Hepatocyte (in vitro differentiated cells): Measurements from ENCODE around the gene PEA15. TPM values are rescaled to one million over a fixed set of nuclear protein-coding genes. Genes with fewer than 3 reads are reported as not detected.
A peak's percentile ranks its signal among the peaks of the same experiment; 100 is the strongest.

ENCODE experiments used
- DNase-seq: peaks from one replicate; pipeline ENCODE4 v3.0.0-alpha.2; 2016; ENCODE audit warnings: low spot score
- H2AFZ ChIP-seq: fragments of 200-600 bp; sonication (generic); 2 replicates; pipeline ENCODE4 v1.6.0; 2016; ENCODE audit warnings: antibody characterized with exemption, mild to moderate bottlenecking
- H3K27ac ChIP-seq: fragments of 200-600 bp; sonication (generic); 2 replicates; pipeline ENCODE4 v1.5.1; 2016; ENCODE audit warnings: mild to moderate bottlenecking
- H3K27me3 ChIP-seq: fragments of 200-600 bp; sonication (generic); 2 replicates; pipeline ENCODE4 v1.6.1; 2016
- H3K36me3 ChIP-seq: fragments of 200-600 bp; sonication (generic); replicated peaks from 2 replicates; pipeline ENCODE4 v1.5.1; 2016; ENCODE audit warnings: low read depth; ENCODE audit not compliant: insufficient read depth
- H3K4me1 ChIP-seq: fragments of 200-600 bp; sonication (generic); 2 replicates; pipeline ENCODE4 v1.5.1; 2016; ENCODE audit warnings: mild to moderate bottlenecking, moderate library complexity; ENCODE audit not compliant: insufficient read depth
- H3K4me2 ChIP-seq: fragments of 200-600 bp; sonication (generic); 2 replicates; pipeline ENCODE4 v1.6.0; 2016
- H3K4me3 ChIP-seq: fragments of 200-600 bp; sonication (generic); 2 replicates; pipeline ENCODE4 v1.5.1; 2016; ENCODE audit warnings: mild to moderate bottlenecking
- H3K79me2 ChIP-seq: fragments of 200-600 bp; sonication (generic); 2 replicates; pipeline ENCODE4 v1.6.0; 2017; ENCODE audit warnings: mild to moderate bottlenecking
- H3K9me2 ChIP-seq: fragments of 200-600 bp; sonication (generic); replicated peaks from 2 replicates; pipeline ENCODE4 v1.6.0; 2017; ENCODE audit warnings: mild to moderate bottlenecking; ENCODE audit not compliant: insufficient read depth
- H3K9me3 ChIP-seq: fragments of 200-600 bp; sonication (generic); 2 replicates; pipeline ENCODE4 v1.5.1; 2016; ENCODE audit warnings: low read depth, mild to moderate bottlenecking
- H4K20me1 ChIP-seq: fragments of 200-600 bp; sonication (generic); 2 replicates; pipeline ENCODE4 v1.6.0; 2016; ENCODE audit warnings: mild to moderate bottlenecking; ENCODE audit not compliant: insufficient read depth, poor library complexity, severe bottlenecking
- CTCF ChIP-seq: fragments of 200-600 bp; sonication (generic); IDR thresholded peaks from 2 replicates; pipeline ENCODE4 v1.5.1; 2016; ENCODE audit warnings: antibody characterized with exemption, mild to moderate bottlenecking; ENCODE audit not compliant: poor library complexity
- EZH2 ChIP-seq: fragments of 200-600 bp; sonication (generic); IDR thresholded peaks from 2 replicates; pipeline ENCODE4 v1.6.1; 2016; ENCODE audit warnings: antibody characterized with exemption, mild to moderate bottlenecking, borderline replicate concordance
- EZH2phosphoT487 ChIP-seq: fragments of 200-600 bp; sonication (generic); IDR thresholded peaks from one replicate; pipeline ENCODE4 v1.6.1; 2018; ENCODE audit warnings: antibody characterized with exemption, mild to moderate bottlenecking, low read depth, moderate library complexity; ENCODE audit not compliant: unreplicated experiment, severe bottlenecking
- WGBS: methylation state at CpG from one replicate; pipeline ENCODE4 v1.1.6; 2016; ENCODE audit warnings: low lambda C conversion rate; ENCODE audit errors: missing lambda C conversion rate; 5-methylcytosine and 5-hydroxymethylcytosine counted together
- polyA plus RNA-seq: library from polyadenylated mRNA; unstranded; fragments of >200 nt; fragmentation: Nextera tagmentation; extraction: Ambion mirVana; gene quantifications from 2 replicates; pipeline ENCODE4 v1.2.1, GENCODE V29; 2016
- total RNA-seq: library from RNA; depleted of rRNA; stranded (reverse); fragments of >200 nt; gene quantifications from 2 replicates; pipeline ENCODE4 v1.2.3, GENCODE V29; 2014

The PEA15 gene
- total and polyA plus RNA-seq, 2 experiments from 2014 or later, result 61.1 to 62.0 TPM

GRCh38 chr1:160209321-160210046 is 4.3 kb downstream of the PEA15 start:
- peaks cover 21% of the 10 kb centered on the region for H3K4me1 ChIP-seq
- H3K4me3 ChIP-seq, result no peak overlapping the region
- no peaks in the 10 kb centered on the region for H3K9me3 ChIP-seq
- H2AFZ ChIP-seq, result no peak overlapping the region
- H3K79me2 ChIP-seq, result peaks cover 17% of the 10 kb centered on the region
- no peaks in the 10 kb centered on the region for H3K27me3 ChIP-seq
- H4K20me1 ChIP-seq, result peaks cover 8% of the 10 kb centered on the region
- H3K36me3 ChIP-seq, result no peaks in the 10 kb centered on the region
- no peak for DNase-seq
- no peaks in the 10 kb centered on the region for H3K9me2 ChIP-seq
- H3K4me2 ChIP-seq, result peak overlapping the region; percentile 33
- TF ChIP-seq EZH2, result no peak
- TF ChIP-seq EZH2phosphoT487, result no peak
- TF ChIP-seq CTCF, result no peak
- 47% methylated on average over 5 of the region's 7 CpGs for WGBS
- no peak overlapping the region for H3K27ac ChIP-seq

DNA sequence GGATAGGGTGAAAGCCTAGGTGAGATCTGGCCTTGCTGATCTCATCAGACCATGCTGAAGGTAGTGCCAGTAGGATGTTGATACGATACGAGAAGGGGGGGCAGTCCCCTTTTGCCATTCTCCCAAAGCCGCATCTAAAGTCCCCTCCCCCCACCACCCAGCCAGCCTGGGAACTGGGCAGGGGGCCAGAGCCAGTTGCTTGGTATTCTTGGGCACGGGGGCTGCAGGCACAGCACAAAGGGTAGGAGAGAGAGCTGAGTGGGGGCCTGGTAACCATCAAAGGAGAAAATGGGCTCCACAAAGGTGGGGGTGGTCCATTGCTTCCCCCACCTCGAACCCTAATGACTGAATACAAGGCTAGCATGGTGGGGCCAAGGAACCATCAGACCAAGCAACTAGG is 5.4 kb downstream of the PEA15 start:
- TF ChIP-seq EZH2, result no peak
- no peak overlapping the region for H2AFZ ChIP-seq
- peaks cover 8% of the 10 kb centered on the region for H4K20me1 ChIP-seq
- no peak overlapping the region for H3K4me3 ChIP-seq
- 70% methylated on average over 5 of the region's 5 CpGs for WGBS
- no peak for DNase-seq
- no peaks in the 10 kb centered on the region for H3K9me3 ChIP-seq
- no peaks in the 10 kb centered on the region for H3K9me2 ChIP-seq
- no peaks in the 10 kb centered on the region for H3K36me3 ChIP-seq
- no peak overlapping the region for H3K27ac ChIP-seq
- no peak overlapping the region for H3K4me2 ChIP-seq
- peaks cover 17% of the 10 kb centered on the region for H3K79me2 ChIP-seq
- H3K4me1 ChIP-seq, result peaks cover 16% of the 10 kb centered on the region
- no peaks in the 10 kb centered on the region for H3K27me3 ChIP-seq

DNA sequence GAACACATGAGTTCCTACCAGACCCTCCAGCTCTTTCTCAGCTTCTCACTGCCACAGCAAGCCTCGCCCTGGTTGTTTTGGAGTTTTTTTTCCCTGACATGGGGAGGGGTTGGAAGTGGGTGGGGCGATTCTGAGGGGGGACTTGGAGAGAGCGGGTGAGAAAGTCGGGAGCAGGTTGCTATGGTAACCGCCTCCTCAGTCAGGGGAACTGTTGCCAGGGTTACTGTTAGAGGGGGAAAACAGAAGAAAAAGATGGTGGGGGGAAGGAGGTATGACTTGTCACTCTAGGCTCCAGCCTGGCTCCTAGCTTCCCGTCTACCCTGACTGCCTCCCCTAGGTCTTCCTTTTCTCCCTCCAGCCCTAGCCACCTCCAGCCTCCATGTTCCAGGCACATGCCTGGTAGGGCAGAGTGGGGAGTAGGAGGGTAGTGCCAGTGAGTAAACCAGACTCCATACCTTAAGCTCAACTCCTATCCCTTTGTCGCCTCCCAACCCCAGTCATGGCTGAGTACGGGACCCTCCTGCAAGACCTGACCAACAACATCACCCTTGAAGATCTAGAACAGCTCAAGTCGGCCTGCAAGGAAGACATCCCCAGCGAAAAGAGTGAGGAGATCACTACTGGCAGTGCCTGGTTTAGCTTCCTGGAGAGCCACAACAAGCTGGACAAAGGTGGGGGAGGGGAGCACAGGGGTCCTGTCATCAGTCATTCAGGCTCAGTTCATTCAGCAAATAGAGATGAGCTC is 6.0 kb downstream of the PEA15 start:
- H3K9me2 ChIP-seq, result no peaks in the 10 kb centered on the region
- H3K36me3 ChIP-seq, result peaks cover 4% of the 10 kb centered on the region
- no peaks in the 10 kb centered on the region for H3K27me3 ChIP-seq
- peaks cover 17% of the 10 kb centered on the region for H3K79me2 ChIP-seq
- no peak overlapping the region for H2AFZ ChIP-seq
- no peak overlapping the region for H3K4me3 ChIP-seq
- H3K9me3 ChIP-seq, result no peaks in the 10 kb centered on the region
- DNase-seq, result no peak
- peaks cover 8% of the 10 kb centered on the region for H4K20me1 ChIP-seq
- no peak overlapping the region for H3K27ac ChIP-seq
- H3K4me2 ChIP-seq, result no peak overlapping the region
- WGBS, result 88% methylated on average over 9 of the region's 10 CpGs
- TF ChIP-seq EZH2 (no peak), CTCF (no peak), EZH2phosphoT487 (no peak)
- peaks cover 14% of the 10 kb centered on the region for H3K4me1 ChIP-seq

- Histone ChIP-seq H3K36me3 (peaks cover 4% of the 10 kb centered on the region), H3K9me2 (no peaks in the 10 kb centered on the region), H3K4me3 (no peak overlapping the region), H3K79me2 (peaks cover 7% of the 10 kb centered on the region), H4K20me1 (peaks cover 6% of the 10 kb centered on the region), H3K4me2 (no peak overlapping the region), H3K4me1 (peaks cover 15% of the 10 kb centered on the region), H3K27ac (no peak overlapping the region), H3K9me3 (no peaks in the 10 kb centered on the region), H3K27me3 (no peaks in the 10 kb centered on the region), H2AFZ (no peak overlapping the region)
- WGBS, result 86% methylated on average over 3 of the region's 3 CpGs
- no peak for TF ChIP-seq EZH2phosphoT487
- no peak for DNase-seq
Observed at GRCh38 chr1:160214481-160215140, 9.4 kb downstream of the PEA15 start.
